Small intestine (tissue), 7 donors: ENCODE data around the gene ARHGAP15. TPM values are rescaled to one million over a fixed set of nuclear protein-coding genes. Genes with fewer than 3 reads are reported as not detected.

Source experiments
- DNase-seq, 2 donors: peaks; one replicate each; pipeline versions ENCODE4 v3.0.0 to v3.0.0-alpha.2; 2013
- FAIRE-seq: peaks from 2 replicates; lab custom pipeline; 2012; peaks lifted over from hg19 to GRCh38; lab: Jason Lieb, UNC
- H3K27ac ChIP-seq, 3 donors: one replicate each; pipeline ENCODE4 v1.5.1; 2013; ENCODE audit warnings: low read length in 2 of 3, mild to moderate bottlenecking in 2 of 3, control low read depth in 1 of 3, inconsistent platforms in 1 of 3, low read depth in 1 of 3, moderate library complexity in 1 of 3
- H3K27me3 ChIP-seq, 3 donors: one replicate each; pipeline ENCODE4 v1.6.1; 2013; ENCODE audit warnings: low read length in 3 of 3, inconsistent platforms in 1 of 3; ENCODE audit not compliant: control insufficient read depth in 3 of 3, insufficient read depth in 3 of 3
- H3K36me3 ChIP-seq, 3 donors: one replicate each; pipeline ENCODE4 v1.6.1; 2013; ENCODE audit warnings: low read length in 3 of 3, inconsistent platforms in 1 of 3, low read depth in 1 of 3, mild to moderate bottlenecking in 1 of 3, moderate library complexity in 1 of 3; ENCODE audit not compliant: control insufficient read depth in 3 of 3, insufficient read depth in 2 of 3
- H3K4me1 ChIP-seq, 3 donors: one replicate each; pipeline ENCODE4 v1.6.1; 2013; ENCODE audit warnings: low read length in 2 of 3, inconsistent platforms in 1 of 3, low read depth in 1 of 3, mild to moderate bottlenecking in 1 of 3, moderate library complexity in 1 of 3; ENCODE audit not compliant: control insufficient read depth in 3 of 3, insufficient read depth in 2 of 3
- H3K4me3 ChIP-seq, 3 donors: one replicate each; pipeline ENCODE4 v1.5.1; 2013; ENCODE audit warnings: low read length in 3 of 3, control low read depth in 1 of 3, inconsistent platforms in 1 of 3, low read depth in 1 of 3, mild to moderate bottlenecking in 1 of 3, moderate library complexity in 1 of 3
- H3K9me3 ChIP-seq, 2 donors: one replicate each; pipeline ENCODE4 v1.6.1; 2013; ENCODE audit warnings: low read depth in 1 of 2, low read length in 1 of 2; ENCODE audit not compliant: control insufficient read depth in 2 of 2, insufficient read depth in 1 of 2
- WGBS, 3 donors: extraction: QIAGEN DNeasy Blood & Tissue Kit; methylation state at CpG; one replicate each; pipeline ENCODE4 v1.1.7; 2013; 5-methylcytosine and 5-hydroxymethylcytosine counted together
- polyA plus RNA-seq, 4 donors: library from polyadenylated mRNA; stranded (reverse) in 3 of 4; unstranded in 1 of 4; fragments of 200-250 nt in 3 of 4; fragments of 120-200 nt in 1 of 4; gene quantifications; one replicate each; pipeline versions ENCODE4 v1.2.1 to v1.2.3, GENCODE V29; 2013
- donor health status: healthy with polysubstance abuse.
- donor health status: control.
- donor health status: control.
- donor health status: Bipolar disorder and iron deficiency.
- donor health status: healthy.

ARHGAP15 gene
- polyA plus RNA-seq, 4 donors, result 0.67 to 18.2 (median 10.1) TPM

DNA sequence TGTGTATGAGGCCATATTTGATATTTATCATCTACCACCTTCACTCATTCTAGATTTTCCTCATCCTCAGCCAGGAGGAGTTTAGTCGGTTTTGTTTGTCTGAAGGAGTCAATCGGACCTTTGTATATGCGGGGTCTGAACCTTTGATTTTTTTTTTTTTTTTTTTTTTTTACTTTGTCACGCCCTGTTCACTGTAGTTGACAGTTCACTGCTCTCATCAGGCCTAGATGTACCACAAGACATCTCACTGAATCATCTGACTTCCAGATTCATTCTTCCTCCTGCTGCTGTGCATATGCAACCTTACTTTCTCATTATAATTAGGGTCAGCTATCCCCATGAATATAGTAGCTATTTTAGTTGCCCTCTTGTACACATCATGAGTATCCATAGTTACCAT, 133.2 kb downstream of the ARHGAP15 start:
- Histone ChIP-seq H3K9me3 (no peaks in the 10 kb centered on the region), H3K4me3 (no peak overlapping the region), H3K27me3 (no peaks in the 10 kb centered on the region), H3K27ac (no peak overlapping the region), H3K36me3 (no peaks in the 10 kb centered on the region), H3K4me1 (no peaks in the 10 kb centered on the region)
- 72 to 79% (median 78%) methylated on average over 4 of the region's 4 CpGs for WGBS, 3 donors
- DNase-seq (no peak), FAIRE-seq (no peak)

DNA sequence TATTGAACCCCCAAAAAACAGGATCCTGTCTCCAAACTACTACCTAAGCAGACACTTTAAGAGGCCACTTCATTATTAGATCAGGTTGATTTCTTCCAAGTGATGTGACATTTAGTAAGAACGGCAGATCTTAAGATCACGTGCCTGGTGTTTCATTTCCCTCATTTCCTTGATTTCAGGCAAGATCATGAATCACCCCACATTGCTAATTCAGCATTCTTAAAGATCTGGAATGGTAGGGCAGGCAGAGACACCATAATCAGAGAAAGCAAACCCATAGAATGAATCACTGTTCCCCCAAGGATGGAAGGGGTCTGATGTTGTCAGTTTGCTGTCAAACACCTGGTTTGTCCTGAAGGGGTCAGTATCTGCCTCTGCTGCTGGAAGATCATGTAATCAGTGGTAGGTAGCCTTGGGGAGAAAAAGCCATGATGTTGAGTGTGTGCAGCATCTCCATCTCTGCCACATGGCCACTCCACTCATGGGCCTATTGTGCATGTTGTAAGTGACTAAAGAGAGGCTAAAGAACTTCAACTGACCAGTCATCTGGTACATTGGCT, 133.9 kb downstream of the ARHGAP15 start:
- H3K27ac ChIP-seq, result no peak overlapping the region
- H3K4me1 ChIP-seq, result no peaks in the 10 kb centered on the region
- H3K36me3 ChIP-seq, result no peaks in the 10 kb centered on the region
- H3K4me3 ChIP-seq, result no peak overlapping the region
- no peaks in the 10 kb centered on the region for H3K9me3 ChIP-seq
- DNase-seq (no peak), FAIRE-seq (no peak)
- WGBS, 3 donors, result 81 to 93% (median 86%) methylated on average over 2 of the region's 2 CpGs
- no peaks in the 10 kb centered on the region for H3K27me3 ChIP-seq

DNA sequence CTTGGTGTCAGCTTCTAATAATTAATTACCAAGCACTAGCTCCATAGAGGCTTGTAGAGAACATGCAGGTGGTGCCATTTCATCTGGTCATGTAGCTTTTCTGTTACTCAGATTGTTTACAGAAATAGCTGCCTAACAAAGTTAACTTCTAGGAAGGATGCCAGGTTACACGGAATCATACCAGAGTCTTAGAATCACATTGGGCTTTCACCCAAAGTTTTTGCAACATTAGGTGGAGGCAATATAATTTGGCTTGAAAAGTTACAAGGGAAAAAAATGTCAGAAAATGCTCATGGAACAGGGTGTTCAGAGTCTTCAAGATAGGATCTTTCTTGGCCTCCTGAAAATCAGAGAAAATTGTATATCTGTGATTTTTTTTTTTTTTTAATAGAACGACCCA, 135.6 kb downstream of the ARHGAP15 start:
- no peak overlapping the region for H3K27ac ChIP-seq
- WGBS, 3 donors, result 43 to 62% (median 43%) methylated on average over 2 of the region's 2 CpGs
- H3K36me3 ChIP-seq, result no peaks in the 10 kb centered on the region
- FAIRE-seq (no peak), DNase-seq (no peak)
- H3K4me3 ChIP-seq, result no peak overlapping the region
- H3K4me1 ChIP-seq, result no peaks in the 10 kb centered on the region
- H3K9me3 ChIP-seq, result no peaks in the 10 kb centered on the region
- H3K27me3 ChIP-seq, result no peaks in the 10 kb centered on the region

DNA sequence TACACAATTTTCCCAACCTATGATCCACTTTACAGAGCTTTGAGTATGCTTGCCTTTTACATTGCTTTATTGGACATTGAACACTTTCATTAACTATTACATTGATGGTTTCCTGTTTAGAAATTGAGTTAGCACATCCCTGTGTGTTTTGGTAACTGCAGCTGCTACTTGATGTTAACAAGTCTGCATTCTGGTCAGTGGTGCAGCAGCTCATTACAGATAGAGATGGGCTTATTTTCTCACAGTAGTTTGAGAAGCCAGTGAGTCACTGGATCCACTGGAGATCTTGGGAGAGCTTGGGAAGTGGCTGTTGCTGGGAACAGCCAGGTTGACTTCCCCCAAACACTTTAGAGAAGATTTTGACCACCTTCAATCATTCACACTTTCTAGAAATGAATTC, 150.5 kb downstream of the ARHGAP15 start:
- no peaks in the 10 kb centered on the region for H3K36me3 ChIP-seq
- DNase-seq (no peak), FAIRE-seq (no peak)
- H3K4me1 ChIP-seq, result no peaks in the 10 kb centered on the region
- no peak overlapping the region for H3K4me3 ChIP-seq
- no peaks in the 10 kb centered on the region for H3K9me3 ChIP-seq
- no peak overlapping the region for H3K27ac ChIP-seq
- H3K27me3 ChIP-seq, result no peaks in the 10 kb centered on the region

DNA sequence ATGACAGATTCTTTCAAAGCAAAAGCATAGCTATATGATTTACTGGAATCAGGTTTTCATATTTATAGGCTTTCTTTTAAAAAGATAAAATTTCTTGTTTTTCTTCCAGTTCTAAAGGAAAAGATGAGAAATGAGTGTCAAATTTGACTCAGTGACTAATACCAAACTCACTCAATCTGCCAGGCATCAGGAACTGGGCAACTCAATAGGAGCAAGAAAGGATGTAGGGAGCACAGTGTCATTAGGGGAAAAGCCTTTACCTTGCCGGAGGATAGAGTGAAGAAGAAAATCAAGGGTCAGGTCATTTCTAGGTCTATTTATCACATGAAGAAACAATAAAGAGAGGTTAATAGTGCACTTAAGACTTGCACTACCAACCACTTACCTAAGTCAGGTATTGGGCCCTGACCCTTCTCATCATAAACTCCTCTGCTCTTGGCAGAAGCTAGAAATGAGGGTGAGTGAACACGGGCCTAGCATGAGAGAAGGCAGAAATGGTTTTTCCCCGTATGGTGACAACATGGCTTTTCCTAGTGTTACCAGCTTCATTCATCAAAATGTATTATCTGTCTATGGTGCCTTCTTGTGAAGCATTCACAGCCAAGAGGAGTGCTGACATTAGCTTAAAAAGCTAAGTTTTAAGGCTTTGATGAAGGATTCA, 151.0 kb downstream of the ARHGAP15 start:
- H3K4me1 ChIP-seq, result no peaks in the 10 kb centered on the region
- H3K36me3 ChIP-seq, result no peaks in the 10 kb centered on the region
- FAIRE-seq (no peak), DNase-seq (no peak)
- H3K27me3 ChIP-seq, result no peaks in the 10 kb centered on the region
- 70 to 90% (median 81%) methylated on average over 3 of the region's 3 CpGs for WGBS, 3 donors
- no peak overlapping the region for H3K4me3 ChIP-seq
- no peaks in the 10 kb centered on the region for H3K9me3 ChIP-seq
- no peak overlapping the region for H3K27ac ChIP-seq

DNA sequence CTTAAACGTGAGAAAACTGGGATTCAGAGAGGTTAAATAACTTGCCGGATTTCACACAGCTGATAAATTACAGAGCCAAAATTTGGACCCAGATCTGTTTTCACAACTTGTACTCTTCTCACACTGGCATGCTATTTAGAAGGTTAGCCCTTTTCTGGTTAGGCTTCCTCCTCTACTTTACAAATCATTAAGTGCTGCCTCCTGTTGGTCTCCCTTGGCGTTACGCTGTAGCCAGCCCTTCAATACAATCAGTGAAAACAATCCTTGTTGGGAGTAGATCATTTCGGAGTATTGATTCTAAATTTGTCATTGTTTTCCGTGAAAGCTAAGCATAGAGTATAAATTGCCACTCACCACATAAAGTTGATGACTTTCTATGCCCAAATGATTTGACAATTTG, 153.5 kb downstream of the ARHGAP15 start:
- 81 to 88% (median 87%) methylated on average over 6 of the region's 6 CpGs for WGBS, 3 donors
- no peak for DNase-seq

DNA sequence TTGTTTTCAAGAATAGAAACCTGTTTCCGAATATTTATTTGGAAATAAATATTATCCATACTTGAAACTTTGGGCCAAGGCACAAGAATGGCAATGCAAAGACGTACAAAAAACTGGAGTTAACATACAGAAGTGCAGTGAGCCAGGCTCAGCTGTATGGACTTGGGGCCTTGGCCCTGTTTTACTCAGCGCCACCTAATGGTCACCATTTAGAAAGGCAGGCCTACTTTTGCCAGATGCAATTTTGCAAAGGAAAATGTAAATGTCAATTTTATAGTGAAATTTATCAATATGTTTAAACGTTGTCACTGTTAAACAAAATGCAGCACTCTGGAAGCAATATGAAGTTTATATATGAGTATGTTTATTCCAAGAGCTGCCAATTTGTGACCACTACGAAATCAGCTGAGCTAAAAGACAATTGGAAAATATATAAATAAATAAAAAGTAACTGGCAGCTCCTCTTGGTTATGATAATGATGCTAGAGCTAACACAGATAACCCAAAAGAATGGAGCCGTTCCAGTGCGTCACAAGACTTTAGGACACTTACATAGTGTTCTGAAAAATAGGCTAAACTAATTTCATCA, 155.0 kb downstream of the ARHGAP15 start:
- DNase-seq (peak; percentile 20 to 21), FAIRE-seq (no peak)
- H3K4me1 ChIP-seq, result no peaks in the 10 kb centered on the region
- no peak overlapping the region for H3K27ac ChIP-seq
- H3K4me3 ChIP-seq, result no peak overlapping the region
- 30 to 50% (median 39%) methylated on average over 7 of the region's 7 CpGs for WGBS, 3 donors
- no peaks in the 10 kb centered on the region for H3K9me3 ChIP-seq
- no peaks in the 10 kb centered on the region for H3K36me3 ChIP-seq
- no peaks in the 10 kb centered on the region for H3K27me3 ChIP-seq

More for the DNA sequence above, 153.5 kb downstream of the ARHGAP15 start:
- no peaks in the 10 kb centered on the region for H3K4me1 ChIP-seq
- H3K4me3 ChIP-seq, result no peak overlapping the region
- FAIRE-seq, result no peak
- no peaks in the 10 kb centered on the region for H3K27me3 ChIP-seq
- no peak overlapping the region for H3K27ac ChIP-seq
- H3K9me3 ChIP-seq, result no peaks in the 10 kb centered on the region
- no peaks in the 10 kb centered on the region for H3K36me3 ChIP-seq

DNA sequence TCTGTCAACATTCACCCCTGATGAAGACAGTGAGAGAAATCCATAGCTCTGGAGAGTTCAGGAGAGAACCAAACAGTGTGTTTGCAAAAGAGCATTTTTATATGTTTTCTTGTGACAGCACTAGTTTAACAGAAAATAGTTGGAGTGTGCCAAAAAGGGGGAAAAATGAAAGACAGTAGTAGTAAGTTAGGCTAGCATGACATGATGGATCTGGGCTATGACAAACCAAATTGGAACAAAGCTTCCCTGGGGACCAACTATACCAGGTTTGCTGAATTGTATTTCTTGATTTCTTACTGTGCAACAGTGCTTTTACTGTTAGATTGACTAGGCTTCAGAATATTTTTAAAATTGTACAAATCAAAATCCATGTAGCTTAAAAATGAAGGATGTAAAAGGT, 159.8 kb downstream of the ARHGAP15 start:
- Histone ChIP-seq H3K4me1 (no peaks in the 10 kb centered on the region), H3K9me3 (no peaks in the 10 kb centered on the region), H3K27me3 (no peaks in the 10 kb centered on the region), H3K27ac (no peak overlapping the region), H3K4me3 (no peak overlapping the region), H3K36me3 (no peaks in the 10 kb centered on the region)
- FAIRE-seq (no peak), DNase-seq (no peak)
